H1 (cell line): ENCODE data around the gene ODC1. TPM values are rescaled to one million over a fixed set of nuclear protein-coding genes. Genes with fewer than 3 reads are reported as not detected.

Experiments used
- CTCF ChIA-PET: fragments of 300-600 bp; sonication (Branson Sonifier 250); formaldehyde crosslinking; loops from one replicate; lab custom pipeline; 2021; ENCODE audit not compliant: partially characterized antibody; lab: Charles Lee
- POLR2A ChIA-PET: fragments of 300-600 bp; sonication (Branson Sonifier 250); formaldehyde crosslinking; loops from one replicate; lab custom pipeline; 2021; ENCODE audit warnings: inconsistent platforms; ENCODE audit not compliant: partially characterized antibody; lab: Charles Lee
- DNase-seq, 2 experiments: peaks; one replicate each; pipeline versions ENCODE4 v3.0.0 to v3.0.0-alpha.2; 2010 to 2022; ENCODE audit warnings: low spot score in 2 of 2, low read depth in 1 of 2, mixed read lengths in 1 of 2
- FAIRE-seq: peaks from 2 replicates; lab custom pipeline; 2011; peaks lifted over from hg19 to GRCh38; lab: Jason Lieb, UNC
- H2AFZ ChIP-seq: 2 replicates; pipeline ENCODE4 v1.8.1; 2012; ENCODE audit warnings: low read length, inconsistent platforms
- H2AK5ac ChIP-seq: 2 replicates; pipeline ENCODE4 v1.6.1; 2013; ENCODE audit warnings: low read depth, low read length
- H2BK120ac ChIP-seq: replicated peaks from 2 replicates; pipeline ENCODE3; 2013; ENCODE audit warnings: low read depth, low read length, inconsistent platforms
- H2BK12ac ChIP-seq: 2 replicates; pipeline ENCODE4 v1.6.1; 2013; ENCODE audit warnings: low read depth, low read length
- H2BK15ac ChIP-seq: 2 replicates; pipeline ENCODE4 v1.6.1; 2013; ENCODE audit warnings: low read length
- H2BK20ac ChIP-seq: 2 replicates; pipeline ENCODE4 v1.6.1; 2013; ENCODE audit warnings: low read length
- H2BK5ac ChIP-seq: 2 replicates; pipeline ENCODE4 v1.6.1; 2013; ENCODE audit warnings: low read depth, low read length
- H3K14ac ChIP-seq: 2 replicates; pipeline ENCODE4 v1.6.1; 2013; ENCODE audit warnings: inconsistent platforms; ENCODE audit not compliant: insufficient read length
- H3K18ac ChIP-seq: 2 replicates; pipeline ENCODE4 v1.6.1; 2013; ENCODE audit warnings: low read length; ENCODE audit errors: extremely low read depth
- H3K23ac ChIP-seq: 2 replicates; pipeline ENCODE4 v1.6.1; 2013; ENCODE audit warnings: inconsistent platforms; ENCODE audit not compliant: insufficient read length
- H3K23me2 ChIP-seq: 2 replicates; pipeline ENCODE4 v1.6.1; 2013; ENCODE audit warnings: low read depth, low read length
- H3K27ac ChIP-seq: 2 replicates; pipeline ENCODE4 v1.6.1; 2011; ENCODE audit warnings: low read depth, low read length, inconsistent platforms
- H3K27me3 ChIP-seq, 4 experiments: replicated peaks in 1 of 4; 1 replicate in 1 of 4; 2 replicates in 3 of 4; pipeline versions ENCODE4 v1.6.1 to v1.8.1; 2011 to 2013; ENCODE audit warnings: low read length in 3 of 4, mild to moderate bottlenecking in 3 of 4, inconsistent platforms in 2 of 4, mixed read lengths in 2 of 4, moderate library complexity in 1 of 4; ENCODE audit not compliant: control insufficient read depth in 3 of 4, insufficient read depth in 3 of 4; ENCODE audit errors: extremely low read depth in 1 of 4
- H3K36me3 ChIP-seq, 4 experiments: 2 replicates each; pipeline versions ENCODE4 v1.6.1 to v1.8.1; 2011 to 2013; ENCODE audit warnings: mild to moderate bottlenecking in 4 of 4, low read length in 3 of 4, moderate library complexity in 2 of 4, control low read depth in 1 of 4, inconsistent platforms in 1 of 4; ENCODE audit not compliant: insufficient read depth in 4 of 4, control insufficient read depth in 2 of 4
- H3K4ac ChIP-seq: replicated peaks from 2 replicates; pipeline ENCODE3; 2013; ENCODE audit warnings: low read length, low read depth, mixed read lengths, inconsistent platforms; ENCODE audit not compliant: insufficient read length
- H3K4me1 ChIP-seq, 4 experiments: replicated peaks in 1 of 4; 1 replicate in 1 of 4; 2 replicates in 3 of 4; pipeline versions ENCODE4 v1.6.1 to v1.8.1; 2011 to 2013; ENCODE audit warnings: low read length in 3 of 4, inconsistent platforms in 2 of 4, mixed read lengths in 1 of 4; ENCODE audit not compliant: insufficient read depth in 4 of 4, control insufficient read depth in 3 of 4
- H3K4me2 ChIP-seq, 2 experiments: 2 replicates each; pipeline versions ENCODE4 v1.6.1 to v1.8.1; 2011 to 2013; ENCODE audit warnings: low read depth in 2 of 2, low read length in 2 of 2, control low read depth in 1 of 2, inconsistent platforms in 1 of 2, mild to moderate bottlenecking in 1 of 2; ENCODE audit not compliant: insufficient read depth in 1 of 2
- H3K4me3 ChIP-seq, 4 experiments: fragments of 200-600, 300-600 bp in 1 of 4; sonication (generic), shearing (Covaris generic), sonication (Bioruptor Twin) in 1 of 4; 2 replicates each; pipeline versions ENCODE4 v1.5.1 to v1.8.1; 2011 to 2016; ENCODE audit warnings: low read length in 4 of 4, low read depth in 3 of 4, control low read depth in 2 of 4, inconsistent platforms in 2 of 4, mild to moderate bottlenecking in 2 of 4, mixed read lengths in 1 of 4, moderate library complexity in 1 of 4; ENCODE audit not compliant: insufficient read depth in 2 of 4; ENCODE audit errors: extremely low read depth in 1 of 4
- H3K56ac ChIP-seq: replicated peaks from 2 replicates; pipeline ENCODE3; 2013; ENCODE audit warnings: low read depth, mild to moderate bottlenecking, mixed read lengths, low read length, inconsistent platforms; ENCODE audit not compliant: insufficient read length
- H3K79me1 ChIP-seq: 2 replicates; pipeline ENCODE4 v1.6.1; 2013; ENCODE audit warnings: low read depth, low read length, control low read depth
- H3K79me2 ChIP-seq, 2 experiments: 2 replicates each; pipeline versions ENCODE4 v1.6.1 to v1.8.1; 2012 to 2013; ENCODE audit warnings: low read length in 2 of 2, mild to moderate bottlenecking in 2 of 2, inconsistent platforms in 1 of 2; ENCODE audit not compliant: insufficient read depth in 2 of 2, control insufficient read depth in 1 of 2
- H3K9ac ChIP-seq, 4 experiments: replicated peaks in 1 of 4; 1 replicate in 1 of 4; 2 replicates in 3 of 4; pipeline versions ENCODE4 v1.6.1 to v1.8.1; 2011 to 2013; ENCODE audit warnings: low read depth in 3 of 4, low read length in 3 of 4, control low read depth in 2 of 4, mild to moderate bottlenecking in 2 of 4, moderate library complexity in 2 of 4, inconsistent platforms in 1 of 4; ENCODE audit errors: extremely low read depth in 1 of 4
- H3K9me3 ChIP-seq, 2 experiments: 2 replicates each; pipeline versions ENCODE4 v1.6.1 to v1.8.1; 2012 to 2013; ENCODE audit warnings: mild to moderate bottlenecking in 2 of 2, moderate library complexity in 2 of 2, control low read depth in 1 of 2, inconsistent platforms in 1 of 2, low read depth in 1 of 2, low read length in 1 of 2, mixed read lengths in 1 of 2; ENCODE audit not compliant: insufficient read depth in 2 of 2
- H4K20me1 ChIP-seq, 2 experiments: replicated peaks in 1 of 2; 2 replicates each; pipeline versions ENCODE3 to v1.8.1; 2011 to 2013; ENCODE audit warnings: inconsistent platforms in 2 of 2, low read length in 2 of 2, mild to moderate bottlenecking in 1 of 2; ENCODE audit not compliant: insufficient read depth in 2 of 2, control insufficient read depth in 1 of 2
- H4K5ac ChIP-seq: 2 replicates; pipeline ENCODE4 v1.6.1; 2013; ENCODE audit warnings: low read length, low read depth, mixed read lengths, inconsistent platforms; ENCODE audit not compliant: insufficient read length
- H4K8ac ChIP-seq: 2 replicates; pipeline ENCODE4 v1.8.0; 2013; ENCODE audit warnings: mild to moderate bottlenecking, moderate library complexity, low read length, inconsistent platforms; ENCODE audit not compliant: insufficient read depth; ENCODE audit errors: extremely low read depth
- H4K91ac ChIP-seq: replicated peaks from 2 replicates; pipeline ENCODE3; 2013; ENCODE audit warnings: low read length, mixed read lengths, inconsistent platforms; ENCODE audit not compliant: insufficient read length
- ASH2L ChIP-seq: fragments of 200-600, 300-600 bp; sonication (generic); IDR thresholded peaks from one replicate; pipeline ENCODE4 v1.7.1; 2017; ENCODE audit warnings: low read length
- CHD2 ChIP-seq: IDR thresholded peaks from 2 replicates; pipeline ENCODE4 v1.6.1; 2012; ENCODE audit warnings: low read length, improper control_type of control experiment
- EGR1 ChIP-seq: IDR thresholded peaks from 2 replicates; pipeline ENCODE4 v1.6.1; 2011; ENCODE audit warnings: low read depth, low read length, borderline replicate concordance
- EZH2 ChIP-seq: fragments of 200-600 bp; sonication (generic); IDR thresholded peaks from 2 replicates; pipeline ENCODE4 v1.7.1; 2012; ENCODE audit warnings: low read depth, mild to moderate bottlenecking, moderate library complexity, low read length, inconsistent platforms; ENCODE audit not compliant: severe bottlenecking
- GTF2F1 ChIP-seq: IDR thresholded peaks from 2 replicates; pipeline ENCODE4 v1.6.1; 2012; ENCODE audit warnings: low read depth, low read length, improper control_type of control experiment, borderline replicate concordance
- HDAC2 ChIP-seq, 2 experiments: fragments of 300-600 bp in 1 of 2; sonication (generic) in 1 of 2; IDR thresholded peaks; 2 replicates each; pipeline ENCODE4 v1.6.1; 2011 to 2012; ENCODE audit warnings: low read depth in 2 of 2, low read length in 2 of 2, mild to moderate bottlenecking in 2 of 2, moderate library complexity in 2 of 2, borderline replicate concordance in 1 of 2, inconsistent platforms in 1 of 2
- JUN ChIP-seq: IDR thresholded peaks from 2 replicates; pipeline ENCODE4 v1.6.1; 2011; ENCODE audit warnings: low read depth, mild to moderate bottlenecking, improper control_type of control experiment, low read length
- KDM5A ChIP-seq: fragments of 200-600 bp; IDR thresholded peaks from 2 replicates; pipeline ENCODE4 v1.7.1; 2012; ENCODE audit warnings: mild to moderate bottlenecking, low read length, inconsistent platforms, mixed read lengths
- NRF1 ChIP-seq: IDR thresholded peaks from 2 replicates; pipeline ENCODE4 v1.6.1; 2011; ENCODE audit warnings: mild to moderate bottlenecking, low read depth, low read length, improper control_type of control experiment
- PHF8 ChIP-seq: fragments of 200-600 bp; sonication (generic); conservative IDR thresholded peaks from 2 replicates; pipeline ENCODE4 v1.7.1; 2012; ENCODE audit warnings: low read depth, mild to moderate bottlenecking, inconsistent platforms, low read length, moderate library complexity
- WGBS, 2 experiments: shearing (Covaris generic) in 1 of 2; methylation state at CpG; one replicate each; pipeline versions ENCODE4 v1.1.6 to v1.1.7; 2013 to 2015; ENCODE audit warnings: low lambda C conversion rate in 2 of 2, mixed read lengths in 2 of 2, inconsistent platforms in 1 of 2, low coverage in 1 of 2, missing lambda C conversion rate in 1 of 2; ENCODE audit not compliant: insufficient replicate concordance in 2 of 2, insufficient coverage in 1 of 2, insufficient read length in 1 of 2; ENCODE audit errors: extremely low coverage in 1 of 2, missing lambda C conversion rate in 1 of 2; 5-methylcytosine and 5-hydroxymethylcytosine counted together
- polyA plus RNA-seq, 7 experiments: library from polyadenylated mRNA; depleted of rRNA in 3 of 7; stranded (reverse) in 5 of 7; unstranded in 2 of 7; fragments of >200 nt in 5 of 7; fragments of 200-250 nt in 2 of 7; gene quantifications; 1 replicate in 5 of 7; 2 replicates in 1 of 7; 4 replicates in 1 of 7; pipeline versions ENCODE4 v1.2.1 to v1.2.3, GENCODE V29; 2011 to 2013; ENCODE audit warnings: missing spikeins in 2 of 7, mixed read lengths in 2 of 7
- total RNA-seq: library from RNA; stranded (reverse); fragmentation: NEBNext Ultra II Directional; extraction: Animal tissue kit (Norgen Biotek cat#: 25700); gene quantifications from 2 replicates; pipeline ENCODE4 v1.2.1, GENCODE V29; 2021
- TF ChIP-seq, protein P1 (sequence below): IDR thresholded peaks from 2 replicates; pipeline ENCODE4 v1.6.1; 2012; ENCODE audit warnings: low read length, inconsistent platforms

The ODC1 gene
- total and polyA plus RNA-seq, 2 of the 8 experiments (the other 6 are each of a cell fraction or from before 2014, with no cell fraction given) = 57.2 to 76.7 TPM

GRCh38 chr2:10446631-10447030 lies 1.5 kb downstream of the ODC1 start:
- no peaks in the 10 kb centered on the region for H3K9me3 ChIP-seq
- POLR2A ChIA-PET = interaction anchor here (0.7 to 4.7 kb wide), 3 partner anchors 9 to 327 kb away, joined by 3 to 44 read pairs (median 3); no protein-coding TSS in a partner anchor

More at GRCh38 chr2:10446631-10447030, 1.5 kb downstream of the ODC1 start:
- Histone ChIP-seq H4K5ac (no peak overlapping the region), H4K20me1 (peaks cover 0 to 2% of the 10 kb centered on the region in 2 experiments), H2AFZ (no peak overlapping the region), H3K79me2 (peaks cover 0 to 23% of the 10 kb centered on the region in 2 experiments; a peak in 2 of 4 replicates), H3K4ac (no peak overlapping the region), H3K27ac (no peak overlapping the region), H3K9ac (no peak overlapping the region), H4K8ac (no peak overlapping the region), H2BK20ac (no peak overlapping the region), H2BK12ac (no peak overlapping the region), H3K23me2 (peaks cover 4% of the 10 kb centered on the region; the same call in 1 of the 2 replicates), H3K27me3 (peaks cover 0 to 28% (median 12%) of the 10 kb centered on the region in 4 experiments; a peak in 5 of 7 replicates), H3K4me1 (peaks cover 2 to 10% (median 4%) of the 10 kb centered on the region in 4 experiments; a peak in 6 of 7 replicates), H3K4me2 (peak overlapping the region in 1 of 2 experiments; percentile 23; a peak in 2 of 4 replicates), H2BK120ac (no peak overlapping the region), H3K4me3 (no peak overlapping the region), H2BK5ac (no peak overlapping the region), H3K14ac (no peak overlapping the region), H3K18ac (no peak overlapping the region), H3K56ac (no peak overlapping the region), H2AK5ac (no peak overlapping the region), H4K91ac (no peak overlapping the region), H2BK15ac (no peak overlapping the region), H3K23ac (no peak overlapping the region), H3K36me3 (peaks cover 3 to 29% (median 21%) of the 10 kb centered on the region in 4 experiments; a peak in 6 of 8 replicates), H3K79me1 (no peaks in the 10 kb centered on the region)
- DNase-seq (no peak), FAIRE-seq (no peak)
- TF ChIP-seq NRF1 = no peak
- TF ChIP-seq HDAC2 (IDR thresholded peaks at IDR 0.05; ENCODE audit: borderline replicate concordance in 1 of 2, low read depth in 2 of 2, low read length in 2 of 2) = no peak
- no peak for TF ChIP-seq JUN
- no peak for TF ChIP-seq GTF2F1
- no peak for TF ChIP-seq EGR1
- TF ChIP-seq KDM5A = no peak
- no peak for TF ChIP-seq ASH2L
- TF ChIP-seq PHF8 = no peak
- TF ChIP-seq CHD2 = no peak
- TF ChIP-seq EZH2 = no peak
- TF ChIP-seq, protein P1, sequence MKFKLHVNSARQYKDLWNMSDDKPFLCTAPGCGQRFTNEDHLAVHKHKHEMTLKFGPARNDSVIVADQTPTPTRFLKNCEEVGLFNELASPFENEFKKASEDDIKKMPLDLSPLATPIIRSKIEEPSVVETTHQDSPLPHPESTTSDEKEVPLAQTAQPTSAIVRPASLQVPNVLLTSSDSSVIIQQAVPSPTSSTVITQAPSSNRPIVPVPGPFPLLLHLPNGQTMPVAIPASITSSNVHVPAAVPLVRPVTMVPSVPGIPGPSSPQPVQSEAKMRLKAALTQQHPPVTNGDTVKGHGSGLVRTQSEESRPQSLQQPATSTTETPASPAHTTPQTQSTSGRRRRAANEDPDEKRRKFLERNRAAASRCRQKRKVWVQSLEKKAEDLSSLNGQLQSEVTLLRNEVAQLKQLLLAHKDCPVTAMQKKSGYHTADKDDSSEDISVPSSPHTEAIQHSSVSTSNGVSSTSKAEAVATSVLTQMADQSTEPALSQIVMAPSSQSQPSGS = no peak
- 87% methylated on average over 6 of the region's 6 CpGs; no CpG with 5 or more reads in 1 of the 2 experiments for WGBS, 2 experiments
- CTCF ChIA-PET = interaction anchor here (0.5 to 3.6 kb wide), 7 partner anchors 9 to 375 kb away, joined by 3 to 25 read pairs (median 3); no protein-coding TSS in a partner anchor
